K562 (cell line): ENCODE results near the gene MUC5B. TPM values are rescaled to one million over a fixed set of nuclear protein-coding genes. Genes with fewer than 3 reads are reported as not detected.

ENCODE experiments used
- ATAC-seq: fragments of 200-7000 bp; cut with Tn5 transposase; 3 replicates; pipeline ENCODE4 v1.9.1; 2020; ENCODE audit warnings: moderate library complexity
- BruUV-seq: library from RNA; stranded (reverse); fragments of 400-500 nt; replicated peaks from 2 replicates; lab custom pipeline; 2021; lab: Mats Ljungman, UMichigan
- CTCF ChIA-PET: fragments of 300-600 bp; formaldehyde crosslinking; extraction: SDS; loops from one replicate; lab custom pipeline; 2021; ENCODE audit warnings: low intra/inter-chr PET ratio; lab: Yijun Ruan, JAX
- POLR2A ChIA-PET: fragments of 300-600, 350-650 bp; sonication (Branson Sonifier 250); formaldehyde crosslinking; extraction: SDS; loops from one replicate; lab custom pipeline; 2021; ENCODE audit warnings: antibody characterized with exemption, inconsistent platforms; lab: Yijun Ruan, JAX
- DNase-seq, 4 experiments: peaks; one replicate each; pipeline versions ENCODE4 v3.0.0 to v3.0.0-alpha.2; 2011 to 2018; ENCODE audit warnings: low spot score in 3 of 4, mixed read lengths in 3 of 4; ENCODE audit errors: extremely low read depth in 1 of 4
- FAIRE-seq: peaks from 2 replicates; lab custom pipeline; 2011; peaks lifted over from hg19 to GRCh38; lab: Jason Lieb, UNC
- H2AFZ ChIP-seq: 2 replicates; pipeline ENCODE4 v1.6.0; 2011; ENCODE audit warnings: low read depth, low read length, control low read depth, inconsistent platforms
- H3K27ac ChIP-seq: fragments of 200-600 bp; 3 replicates; pipeline ENCODE4 v1.8.0; 2011; ENCODE audit warnings: low read depth, mild to moderate bottlenecking, control low read depth, inconsistent platforms, low read length, moderate library complexity, mixed read lengths; ENCODE audit errors: extremely low read depth
- H3K27me3 ChIP-seq, 2 experiments: fragments of 300-600 bp in 1 of 2; 2 replicates in 1 of 2; 3 replicates in 1 of 2; pipeline versions ENCODE4 v1.6.0 to v1.8.0; 2011; ENCODE audit warnings: inconsistent platforms in 2 of 2, low read length in 2 of 2, mild to moderate bottlenecking in 1 of 2, mixed read lengths in 1 of 2, moderate library complexity in 1 of 2; ENCODE audit not compliant: control insufficient read depth in 2 of 2, insufficient read depth in 2 of 2
- H3K36me3 ChIP-seq: fragments of 300-600 bp; 3 replicates; pipeline ENCODE4 v1.8.0; 2011; ENCODE audit warnings: mild to moderate bottlenecking, low read length, inconsistent platforms; ENCODE audit not compliant: control insufficient read depth, insufficient read depth
- H3K4me1 ChIP-seq, 2 experiments: fragments of 200-600 bp in 1 of 2; replicated peaks in 1 of 2; 2 replicates in 1 of 2; 3 replicates in 1 of 2; pipeline versions ENCODE4 v1.5.1 to v1.8.0; 2011; ENCODE audit warnings: inconsistent platforms in 2 of 2, low read length in 2 of 2, mild to moderate bottlenecking in 1 of 2, mixed read lengths in 1 of 2, moderate library complexity in 1 of 2; ENCODE audit not compliant: control insufficient read depth in 2 of 2, insufficient read depth in 2 of 2
- H3K4me2 ChIP-seq: 2 replicates; pipeline ENCODE4 v1.6.1; 2011; ENCODE audit warnings: low read length, control low read depth, inconsistent platforms, mixed read lengths; ENCODE audit not compliant: insufficient read depth
- H3K4me3 ChIP-seq: fragments of 200-600 bp; sonication (generic), shearing (Covaris generic); 2 replicates; pipeline ENCODE4 v1.5.1; 2016; ENCODE audit warnings: control low read depth, inconsistent platforms
- H3K79me2 ChIP-seq: fragments of 200-600 bp; 3 replicates; pipeline ENCODE4 v1.8.0; 2011; ENCODE audit warnings: low read length, inconsistent platforms; ENCODE audit not compliant: control insufficient read depth, insufficient read depth
- H3K9ac ChIP-seq, 2 experiments: 2 replicates each; pipeline versions ENCODE4 v1.6.0 to v1.6.1; 2011; ENCODE audit warnings: low read depth in 2 of 2, low read length in 2 of 2, control low read depth in 1 of 2, inconsistent platforms in 1 of 2, mild to moderate bottlenecking in 1 of 2, mixed read lengths in 1 of 2; ENCODE audit not compliant: insufficient read depth in 1 of 2
- H3K9me1 ChIP-seq: one replicate; pipeline ENCODE4 v1.6.0; 2011; ENCODE audit warnings: inconsistent platforms, mild to moderate bottlenecking, low read length, moderate library complexity; ENCODE audit not compliant: control insufficient read depth, insufficient read depth
- H3K9me3 ChIP-seq: replicated peaks from 2 replicates; pipeline ENCODE4 v1.5.1; 2011; ENCODE audit warnings: low read depth, low read length, inconsistent platforms; ENCODE audit not compliant: control insufficient read depth, insufficient read depth
- H4K20me1 ChIP-seq: replicated peaks from 2 replicates; pipeline ENCODE4 v1.6.1; 2011; ENCODE audit warnings: low read length, inconsistent platforms, mixed read lengths; ENCODE audit not compliant: control insufficient read depth, insufficient read depth
- ELF2 ChIP-seq: fragments of 250-450 bp; sonication (Bioruptor Pico); IDR thresholded peaks from 2 replicates; pipeline ENCODE4 v1.5.0; 2021; ENCODE audit warnings: mild to moderate bottlenecking
- EP300 ChIP-seq: IDR thresholded peaks from 2 replicates; pipeline ENCODE4 v1.6.1; 2012; ENCODE audit warnings: low read length, improper control_type of control experiment
- GATAD2B ChIP-seq: fragments of 450-650 bp; IDR thresholded peaks from 2 replicates; pipeline ENCODE4 v1.6.1; 2017; ENCODE audit warnings: mild to moderate bottlenecking, borderline replicate concordance
- HDAC3 ChIP-seq: fragments of 450-650 bp; IDR thresholded peaks from 2 replicates; pipeline ENCODE4 v1.6.1; 2018; ENCODE audit warnings: borderline replicate concordance, mild to moderate bottlenecking, moderate library complexity; ENCODE audit not compliant: partially characterized antibody
- KHSRP ChIP-seq: fragments of 450-650 bp; IDR thresholded peaks from 2 replicates; pipeline ENCODE4 v1.6.1; 2017
- MAFG ChIP-seq: fragments of 450-650 bp; conservative IDR thresholded peaks from 2 replicates; pipeline ENCODE4 v1.6.1; 2016; ENCODE audit warnings: missing genetic modification characterization, missing compliant biosample characterization
- NFXL1 ChIP-seq: fragments of 450-650 bp; formaldehyde crosslinking; IDR thresholded peaks from 2 replicates; pipeline ENCODE4 v1.4.0; 2021; ENCODE audit warnings: mild to moderate bottlenecking
- SMAD3 ChIP-seq: fragments of 450-650 bp; formaldehyde crosslinking; conservative IDR thresholded peaks from 2 replicates; pipeline ENCODE4 v1.4.0; 2020; ENCODE audit warnings: mild to moderate bottlenecking
- ZC3H11A ChIP-seq: IDR thresholded peaks from 2 replicates; pipeline ENCODE4 v1.6.1; 2012; ENCODE audit warnings: low read depth, low read length, improper control_type of control experiment
- ZNF354B ChIP-seq: fragments of 250-450 bp; sonication (Bioruptor Pico); IDR thresholded peaks from 2 replicates; pipeline ENCODE4 v1.4.0; 2020
- WGBS: fragments of 100-300 bp; shearing (Covaris generic); methylation state at CpG from one replicate; pipeline ENCODE4 v1.1.6; 2016; ENCODE audit warnings: low coverage, mixed read lengths; ENCODE audit not compliant: insufficient coverage; ENCODE audit errors: missing lambda C conversion rate; 5-methylcytosine and 5-hydroxymethylcytosine counted together
- in situ Hi-C: fragments of 300-500 bp; cut with MboI; formaldehyde crosslinking; loops from 4 replicates; pipeline ENCODE4 v1.15.0; 2018; ENCODE audit warnings: inconsistent platforms, mixed read lengths
- intact Hi-C: fragments of 100-400 bp; cut with micrococcal nuclease; formaldehyde crosslinking; loops from 2 replicates; pipeline ENCODE4 v1.14.2; 2022
- polyA plus RNA-seq, 8 experiments: library from polyadenylated mRNA; depleted of rRNA in 4 of 8; stranded (reverse) in 5 of 8; unstranded in 3 of 8; fragments of >200 nt; fragmentation: Nextera tagmentation in 2 of 8; fragmentation: Illumina TruSeq in 1 of 8; extraction: Ambion mirVana in 2 of 8; extraction: Trizol in 1 of 8; gene quantifications; 2 replicates each; pipeline versions ENCODE4 v1.2.1 to v1.2.3, GENCODE V29; 2011 to 2014; ENCODE audit warnings: inconsistent platforms in 1 of 8, missing spikeins in 1 of 8
- total RNA-seq, 7 experiments: library from RNA; depleted of rRNA in 6 of 7; stranded (reverse); fragments of >200 nt in 6 of 7; fragmentation: Illumina TruSeq in 2 of 7; extraction: Trizol in 2 of 7; gene quantifications; 2 replicates each; pipeline versions ENCODE4 v1.2.1 to v1.2.3, GENCODE V29; 2011 to 2021; ENCODE audit warnings: low replicate concordance in 1 of 7
- TF ChIP-seq, protein P1 (sequence below): fragments of 450-650 bp; IDR thresholded peaks from 2 replicates; pipeline ENCODE4 v1.6.1; 2016
- TF ChIP-seq, protein P2 (sequence below), 2 experiments: fragments of 450-650 bp; IDR thresholded peaks; 2 replicates each; pipeline ENCODE4 v1.6.1; 2016; ENCODE audit warnings: mild to moderate bottlenecking in 2 of 2, borderline replicate concordance in 1 of 2, low read depth in 1 of 2, moderate library complexity in 1 of 2
- TF ChIP-seq, protein P3 (sequence below), 2 experiments: IDR thresholded peaks; 2 replicates each; pipeline ENCODE4 v1.6.1; 2011; ENCODE audit warnings: borderline replicate concordance in 1 of 2, control low read depth in 1 of 2, low read depth in 1 of 2, low read length in 1 of 2, mild to moderate bottlenecking in 1 of 2, mixed read lengths in 1 of 2, moderate library complexity in 1 of 2; ENCODE audit not compliant: insufficient read depth in 1 of 2, insufficient read length in 1 of 2, poor library complexity in 1 of 2, severe bottlenecking in 1 of 2; ENCODE audit errors: extremely low read depth in 1 of 2

MUC5B gene
- total and polyA plus RNA-seq, 9 of the 15 experiments (the other 6 are each of a cell fraction or from before 2014, with no cell fraction given) = 0.04 to 0.95 TPM; not detected in 7

DNA sequence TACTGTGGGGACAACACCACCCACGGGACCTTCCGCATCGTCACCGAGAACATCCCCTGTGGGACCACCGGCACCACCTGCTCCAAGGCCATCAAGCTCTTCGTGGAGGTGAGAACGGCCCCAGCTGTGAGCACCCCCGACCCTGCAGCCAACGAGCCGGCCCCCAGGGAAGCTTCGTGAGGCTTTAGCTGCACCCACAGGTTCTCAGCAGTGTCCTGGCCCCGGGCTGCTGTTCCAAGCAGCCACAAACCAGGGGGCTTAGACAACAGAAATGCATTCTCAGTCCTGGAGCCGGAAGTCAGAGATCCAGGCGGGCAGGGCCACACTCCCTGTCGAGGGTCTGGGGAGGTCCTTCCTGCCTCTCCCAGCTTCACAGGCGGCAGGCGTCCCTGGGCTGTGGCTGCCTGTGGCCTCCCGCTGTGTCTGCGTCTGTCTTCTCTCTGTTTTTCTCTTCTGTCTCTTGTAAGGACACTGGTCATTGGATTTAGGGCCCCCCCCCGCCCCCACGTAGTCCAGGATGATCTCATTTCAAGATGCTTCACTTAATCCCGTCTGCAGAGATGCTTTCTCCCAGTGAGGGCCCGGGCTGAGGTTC lies 12.5 kb downstream of the MUC5B start:
- intact Hi-C loops (no loop called here), in situ Hi-C loops (no loop called here)
- Histone ChIP-seq H3K79me2 (no peaks in the 10 kb centered on the region), H3K9me3 (no peaks in the 10 kb centered on the region), H3K9me1 (no peaks in the 10 kb centered on the region), H4K20me1 (peaks cover 17% of the 10 kb centered on the region; the same call in 1 of the 2 replicates), H3K4me3 (no peak overlapping the region), H3K4me1 (peaks cover 0 to 41% of the 10 kb centered on the region in 2 experiments; a peak in 2 of 5 replicates), H2AFZ (no peak overlapping the region), H3K4me2 (no peak overlapping the region), H3K27me3 (peaks cover 0 to 60% of the 10 kb centered on the region in 2 experiments; a peak in 2 of 5 replicates), H3K9ac (no peak overlapping the region), H3K36me3 (no peaks in the 10 kb centered on the region), H3K27ac (no peak overlapping the region)
- CTCF ChIA-PET = no interaction called here
- no TSS peak for BruUV-seq
- ATAC-seq (no peak), DNase-seq (no peak), FAIRE-seq (no peak)
- WGBS = 2% methylated on average over 21 of the region's 23 CpGs
- POLR2A ChIA-PET = no interaction called here
- TF ChIP-seq KHSRP (no peak), NFXL1 (CRISPR knock-in tag) (no peak), ZNF354B (no peak), MAFG (tag) (no peak), ZC3H11A (no peak), GATAD2B (no peak), EP300 (no peak), HDAC3 (no peak), SMAD3 (CRISPR knock-in tag) (no peak), ELF2 (no peak)
- TF ChIP-seq, protein P1, sequence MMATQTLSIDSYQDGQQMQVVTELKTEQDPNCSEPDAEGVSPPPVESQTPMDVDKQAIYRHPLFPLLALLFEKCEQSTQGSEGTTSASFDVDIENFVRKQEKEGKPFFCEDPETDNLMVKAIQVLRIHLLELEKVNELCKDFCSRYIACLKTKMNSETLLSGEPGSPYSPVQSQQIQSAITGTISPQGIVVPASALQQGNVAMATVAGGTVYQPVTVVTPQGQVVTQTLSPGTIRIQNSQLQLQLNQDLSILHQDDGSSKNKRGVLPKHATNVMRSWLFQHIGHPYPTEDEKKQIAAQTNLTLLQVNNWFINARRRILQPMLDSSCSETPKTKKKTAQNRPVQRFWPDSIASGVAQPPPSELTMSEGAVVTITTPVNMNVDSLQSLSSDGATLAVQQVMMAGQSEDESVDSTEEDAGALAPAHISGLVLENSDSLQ = no peak
- TF ChIP-seq, protein P2, sequence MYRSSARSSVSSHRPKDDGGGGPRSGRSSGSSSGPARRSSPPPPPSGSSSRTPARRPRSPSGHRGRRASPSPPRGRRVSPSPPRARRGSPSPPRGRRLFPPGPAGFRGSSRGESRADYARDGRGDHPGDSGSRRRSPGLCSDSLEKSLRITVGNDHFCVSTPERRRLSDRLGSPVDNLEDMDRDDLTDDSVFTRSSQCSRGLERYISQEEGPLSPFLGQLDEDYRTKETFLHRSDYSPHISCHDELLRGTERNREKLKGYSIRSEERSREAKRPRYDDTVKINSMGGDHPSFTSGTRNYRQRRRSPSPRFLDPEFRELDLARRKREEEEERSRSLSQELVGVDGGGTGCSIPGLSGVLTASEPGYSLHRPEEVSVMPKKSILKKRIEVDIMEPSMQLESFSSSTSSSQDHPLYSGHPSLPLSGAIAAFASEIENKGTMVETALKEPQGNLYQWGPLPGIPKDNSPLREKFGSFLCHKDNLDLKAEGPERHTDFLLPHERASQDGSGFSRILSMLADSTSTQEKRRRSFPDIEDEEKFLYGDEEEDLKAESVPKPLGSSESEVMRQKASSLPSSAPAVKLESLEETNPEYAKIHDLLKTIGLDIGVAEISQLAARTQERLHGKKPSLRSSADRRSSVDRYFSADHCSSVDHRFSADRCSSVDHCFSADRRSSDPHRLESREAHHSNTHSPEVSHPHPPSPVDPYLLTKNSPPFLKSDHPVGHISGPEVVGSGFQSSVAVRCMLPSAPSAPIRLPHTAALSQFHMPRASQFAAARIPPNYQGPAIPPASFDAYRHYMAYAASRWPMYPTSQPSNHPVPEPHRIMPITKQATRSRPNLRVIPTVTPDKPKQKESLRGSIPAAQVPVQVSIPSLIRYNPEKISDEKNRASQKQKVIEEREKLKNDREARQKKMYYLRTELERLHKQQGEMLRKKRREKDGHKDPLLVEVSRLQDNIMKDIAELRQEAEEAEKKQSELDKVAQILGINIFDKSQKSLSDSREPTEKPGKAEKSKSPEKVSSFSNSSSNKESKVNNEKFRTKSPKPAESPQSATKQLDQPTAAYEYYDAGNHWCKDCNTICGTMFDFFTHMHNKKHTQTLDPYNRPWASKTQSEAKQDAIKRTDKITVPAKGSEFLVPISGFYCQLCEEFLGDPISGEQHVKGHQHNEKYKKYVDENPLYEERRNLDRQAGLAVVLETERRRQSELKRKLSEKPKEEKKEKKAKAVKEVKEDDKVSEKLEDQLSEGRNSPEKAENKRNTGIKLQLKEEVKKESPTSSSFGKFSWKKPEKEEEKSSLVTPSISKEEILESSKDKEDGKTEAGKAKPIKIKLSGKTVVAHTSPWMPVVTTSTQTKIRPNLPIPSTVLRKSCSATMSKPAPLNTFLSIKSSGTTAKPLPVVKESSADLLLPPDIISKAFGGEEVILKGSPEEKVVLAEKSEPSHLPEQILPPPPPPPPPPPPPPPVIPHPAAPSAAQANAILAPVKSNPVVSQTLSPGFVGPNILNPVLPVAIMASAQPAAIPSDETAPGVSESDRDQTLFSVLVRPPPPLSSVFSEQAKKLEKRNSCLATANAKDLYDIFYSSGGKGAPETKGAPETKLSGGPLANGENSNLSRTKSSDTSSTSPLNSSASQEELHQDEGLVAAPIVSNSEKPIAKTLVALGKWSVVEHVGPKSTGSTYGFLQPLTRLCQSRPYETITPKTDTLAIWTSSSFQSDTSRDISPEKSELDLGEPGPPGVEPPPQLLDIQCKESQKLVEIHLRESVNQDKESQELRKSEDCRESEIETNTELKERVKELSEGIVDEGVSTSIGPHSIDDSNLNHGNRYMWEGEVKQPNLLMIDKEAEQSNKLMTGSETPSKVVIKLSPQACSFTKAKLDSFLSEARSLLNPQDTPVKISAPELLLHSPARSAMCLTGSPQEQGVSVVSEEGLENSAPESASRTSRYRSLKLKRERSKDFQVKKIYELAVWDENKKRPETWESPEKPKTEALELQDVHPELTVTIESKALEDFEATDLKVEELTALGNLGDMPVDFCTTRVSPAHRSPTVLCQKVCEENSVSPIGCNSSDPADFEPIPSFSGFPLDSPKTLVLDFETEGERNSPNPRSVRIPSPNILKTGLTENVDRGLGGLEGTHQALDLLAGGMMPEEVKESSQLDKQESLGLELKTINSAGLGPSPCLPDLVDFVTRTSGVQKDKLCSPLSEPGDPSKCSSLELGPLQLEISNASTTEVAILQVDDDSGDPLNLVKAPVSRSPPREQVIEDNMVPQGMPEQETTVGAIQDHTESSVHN (IDR thresholded peaks at IDR 0.05; ENCODE audit: borderline replicate concordance in 1 of 2, low read depth in 1 of 2) = no peak
- TF ChIP-seq, protein P3, sequence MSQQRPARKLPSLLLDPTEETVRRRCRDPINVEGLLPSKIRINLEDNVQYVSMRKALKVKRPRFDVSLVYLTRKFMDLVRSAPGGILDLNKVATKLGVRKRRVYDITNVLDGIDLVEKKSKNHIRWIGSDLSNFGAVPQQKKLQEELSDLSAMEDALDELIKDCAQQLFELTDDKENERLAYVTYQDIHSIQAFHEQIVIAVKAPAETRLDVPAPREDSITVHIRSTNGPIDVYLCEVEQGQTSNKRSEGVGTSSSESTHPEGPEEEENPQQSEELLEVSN (IDR thresholded peaks at IDR 0.05; ENCODE audit: borderline replicate concordance in 1 of 2, extremely low read depth in 1 of 2, insufficient read depth in 1 of 2, insufficient read length in 1 of 2, low read depth in 1 of 2, low read length in 1 of 2, poor library complexity in 1 of 2, severe bottlenecking in 1 of 2) = no peak
